ENCODE results near the gene NCOA7.

GRCh38 chr6:125765944-125766343 is 24.8 kb upstream of the NCOA7 start:
- TF ChIP-seq, protein P1, sequence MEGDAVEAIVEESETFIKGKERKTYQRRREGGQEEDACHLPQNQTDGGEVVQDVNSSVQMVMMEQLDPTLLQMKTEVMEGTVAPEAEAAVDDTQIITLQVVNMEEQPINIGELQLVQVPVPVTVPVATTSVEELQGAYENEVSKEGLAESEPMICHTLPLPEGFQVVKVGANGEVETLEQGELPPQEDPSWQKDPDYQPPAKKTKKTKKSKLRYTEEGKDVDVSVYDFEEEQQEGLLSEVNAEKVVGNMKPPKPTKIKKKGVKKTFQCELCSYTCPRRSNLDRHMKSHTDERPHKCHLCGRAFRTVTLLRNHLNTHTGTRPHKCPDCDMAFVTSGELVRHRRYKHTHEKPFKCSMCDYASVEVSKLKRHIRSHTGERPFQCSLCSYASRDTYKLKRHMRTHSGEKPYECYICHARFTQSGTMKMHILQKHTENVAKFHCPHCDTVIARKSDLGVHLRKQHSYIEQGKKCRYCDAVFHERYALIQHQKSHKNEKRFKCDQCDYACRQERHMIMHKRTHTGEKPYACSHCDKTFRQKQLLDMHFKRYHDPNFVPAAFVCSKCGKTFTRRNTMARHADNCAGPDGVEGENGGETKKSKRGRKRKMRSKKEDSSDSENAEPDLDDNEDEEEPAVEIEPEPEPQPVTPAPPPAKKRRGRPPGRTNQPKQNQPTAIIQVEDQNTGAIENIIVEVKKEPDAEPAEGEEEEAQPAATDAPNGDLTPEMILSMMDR (IDR thresholded peaks at IDR 0.05): no peak
- no peak for TF ChIP-seq POLR2A (IDR thresholded peaks at IDR 0.05)

Data from adrenal gland (tissue), 5 donors.